OCI-LY3 (cell line): ENCODE measurements around the gene ISL1.

Experiments
- CTCF ChIP-seq: fragments of 200-600, 300-600 bp; sonication (generic); IDR thresholded peaks from 2 replicates; pipeline ENCODE4 v1.5.1; 2014; ENCODE audit warnings: antibody characterized with exemption, low read length, low read depth
- EZH2phosphoT487 ChIP-seq: fragments of 200-600 bp; shearing (Covaris generic); IDR thresholded peaks from 2 replicates; pipeline ENCODE4 v1.6.1; 2018; ENCODE audit warnings: antibody characterized with exemption, mixed run types, low read depth

- TF ChIP-seq CTCF, result no peak
- TF ChIP-seq EZH2phosphoT487, result no peak
Measured at GRCh38 chr5:51404255-51404654, 21.0 kb downstream of the ISL1 start.
